HT-29 (cell line): ENCODE measurements around the gene SLAMF6. TPM values are rescaled to one million over a fixed set of nuclear protein-coding genes. Genes with fewer than 3 reads are reported as not detected.

Experiments used
- total RNA-seq: library from RNA; depleted of rRNA; stranded (reverse); fragments of >200 nt; shearing (Covaris generic); gene quantifications from 2 replicates; pipeline ENCODE4 v1.2.3, GENCODE V29; 2014; rRNA removed

The SLAMF6 gene
- total RNA-seq, 1 experiment from 2014 or later: not detected

Other genes starting within 250 kb of the SLAMF6 start
- gene PEX19, start 238.1 kb downstream of the SLAMF6 start, total RNA-seq: 19.5 and 28.1 TPM in 2 replicates
- 73.9 and 74.3 TPM in 2 replicates for gene COPA, start 180.0 kb downstream of the SLAMF6 start, total RNA-seq
- 26.0 and 30.9 TPM in 2 replicates for gene NCSTN, start 179.9 kb downstream of the SLAMF6 start, total RNA-seq
- not detected in 2 replicates for gene NHLH1, start 156.2 kb downstream of the SLAMF6 start, total RNA-seq
- gene VANGL2, start 122.7 kb downstream of the SLAMF6 start, total RNA-seq: 1.5 and 1.6 TPM in 2 replicates
- gene CD84, start 56.2 kb upstream of the SLAMF6 start, total RNA-seq: not detected in 2 replicates
- gene SLAMF1, start 123.8 kb upstream of the SLAMF6 start, total RNA-seq: not detected in 2 replicates
- not detected in 2 replicates for gene CD48, start 188.6 kb upstream of the SLAMF6 start, total RNA-seq
- gene SLAMF7, start 216.0 kb upstream of the SLAMF6 start, total RNA-seq: not detected in 2 replicates